HG03460 (cell line): ENCODE results near the gene SBNO2.

Source experiments
- ATAC-seq: cut with Tn5 transposase; IDR thresholded peaks from one replicate; pipeline ENCODE4 v1.9.1; 2021; ENCODE audit not compliant: unreplicated experiment

The SBNO2 gene

GRCh38 chr19:1076046-1076386 lies 98.1 kb downstream of the SBNO2 start:
- ATAC-seq = no peak

GRCh38 chr19:1074544-1075283 lies 99.4 kb downstream of the SBNO2 start:
- ATAC-seq = no peak

DNA sequence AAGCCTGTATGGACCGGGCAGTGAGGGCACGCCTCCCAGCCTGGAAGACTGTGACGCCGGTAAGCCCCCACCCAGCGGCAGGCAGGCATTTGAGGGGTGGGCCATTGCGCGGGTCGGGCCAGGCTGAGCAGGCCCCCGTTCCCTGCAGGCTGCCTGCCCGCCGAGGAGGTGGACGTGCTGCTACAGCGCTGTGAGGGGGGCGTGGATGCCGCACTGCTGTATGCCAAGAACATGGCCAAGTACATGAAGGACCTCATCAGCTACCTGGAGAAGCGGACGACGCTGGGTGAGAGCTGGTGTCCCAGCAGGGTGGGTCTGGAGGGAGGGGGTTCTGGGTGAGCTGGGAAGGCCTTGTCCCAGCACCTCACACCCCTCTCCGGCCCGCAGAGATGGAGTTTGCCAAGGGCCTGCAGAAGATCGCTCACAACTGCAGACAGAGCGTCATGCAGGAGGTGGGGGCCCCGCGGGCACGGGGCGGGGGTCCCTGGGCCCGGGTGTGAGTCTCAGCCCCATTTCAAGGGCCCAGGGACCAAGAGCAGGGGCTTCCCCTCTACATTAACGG lies 100.0 kb downstream of the SBNO2 start:
- ATAC-seq = no peak

DNA sequence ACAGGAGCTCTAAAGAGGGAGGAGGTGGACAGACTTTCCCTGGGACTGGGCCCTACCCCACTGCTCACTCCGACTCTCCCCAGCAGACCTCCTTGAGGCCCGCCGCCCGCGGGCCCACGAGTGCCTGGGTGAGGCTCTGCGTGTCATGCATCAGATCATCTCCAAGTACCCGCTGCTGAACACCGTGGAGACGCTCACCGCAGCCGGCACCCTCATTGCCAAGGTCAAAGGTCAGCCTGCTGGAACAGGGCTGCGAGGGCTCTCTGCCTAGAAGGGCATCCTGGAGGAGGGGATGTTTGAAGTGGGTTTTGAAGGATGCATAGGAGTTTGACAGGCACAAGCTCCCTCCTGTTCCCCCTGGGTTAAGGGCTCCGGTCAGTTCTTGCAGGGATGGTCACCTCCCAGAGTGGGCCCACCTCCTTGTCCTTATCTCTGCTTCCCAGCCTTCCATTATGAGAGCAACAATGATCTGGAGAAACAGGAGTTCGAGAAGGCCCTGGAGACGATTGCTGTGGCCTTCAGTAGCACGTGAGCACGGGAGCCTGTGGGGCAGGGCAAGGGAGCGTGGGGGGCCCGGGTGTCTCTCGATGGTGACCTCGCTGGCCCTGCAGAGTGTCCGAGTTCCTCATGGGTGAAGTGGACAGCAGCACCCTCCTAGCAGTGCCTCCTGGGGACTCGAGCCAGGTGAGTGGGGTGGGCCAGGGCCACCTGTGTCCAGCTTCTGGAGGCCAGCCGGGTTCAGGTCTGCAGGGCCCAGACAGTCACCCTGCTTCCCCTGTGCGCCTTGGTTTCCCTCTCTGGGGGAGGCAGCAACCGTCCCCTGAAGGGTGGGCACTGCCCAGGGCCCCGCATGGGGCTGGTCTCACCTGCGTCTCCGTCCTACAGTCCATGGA lies 100.8 kb downstream of the SBNO2 start:
- no peak for ATAC-seq

DNA sequence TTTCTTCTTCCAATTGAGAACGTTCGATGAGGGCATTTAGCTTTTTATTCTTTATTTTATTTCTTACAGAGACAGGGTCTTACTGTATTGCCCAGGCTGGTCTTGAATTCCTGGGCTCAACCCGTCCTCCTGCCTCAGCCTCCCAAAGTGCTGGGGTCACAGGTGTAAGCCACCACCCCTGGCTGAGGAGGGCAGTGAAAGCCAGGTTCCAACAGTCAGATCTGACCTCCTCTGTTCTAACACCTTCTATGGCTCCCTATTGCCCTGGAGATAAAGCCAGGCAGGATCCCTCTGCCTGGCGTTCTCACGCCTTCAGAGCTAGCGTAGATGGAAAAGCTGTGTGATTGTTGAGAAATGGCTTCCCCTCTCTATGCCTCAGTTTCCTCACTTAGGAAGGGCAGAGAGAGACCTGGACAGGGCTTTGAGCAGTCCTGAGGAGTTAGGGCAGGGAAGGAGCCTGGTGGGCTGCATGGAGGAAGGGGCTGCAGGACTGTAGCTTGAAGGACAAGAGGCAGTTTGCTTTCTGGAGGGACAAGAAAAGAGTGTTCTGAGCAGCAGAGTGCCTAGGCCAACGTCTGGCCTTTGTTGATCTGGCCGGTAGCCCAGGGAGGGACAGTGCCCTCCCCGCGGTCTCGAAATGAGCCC lies 101.6 kb downstream of the SBNO2 start:
- no peak for ATAC-seq

DNA sequence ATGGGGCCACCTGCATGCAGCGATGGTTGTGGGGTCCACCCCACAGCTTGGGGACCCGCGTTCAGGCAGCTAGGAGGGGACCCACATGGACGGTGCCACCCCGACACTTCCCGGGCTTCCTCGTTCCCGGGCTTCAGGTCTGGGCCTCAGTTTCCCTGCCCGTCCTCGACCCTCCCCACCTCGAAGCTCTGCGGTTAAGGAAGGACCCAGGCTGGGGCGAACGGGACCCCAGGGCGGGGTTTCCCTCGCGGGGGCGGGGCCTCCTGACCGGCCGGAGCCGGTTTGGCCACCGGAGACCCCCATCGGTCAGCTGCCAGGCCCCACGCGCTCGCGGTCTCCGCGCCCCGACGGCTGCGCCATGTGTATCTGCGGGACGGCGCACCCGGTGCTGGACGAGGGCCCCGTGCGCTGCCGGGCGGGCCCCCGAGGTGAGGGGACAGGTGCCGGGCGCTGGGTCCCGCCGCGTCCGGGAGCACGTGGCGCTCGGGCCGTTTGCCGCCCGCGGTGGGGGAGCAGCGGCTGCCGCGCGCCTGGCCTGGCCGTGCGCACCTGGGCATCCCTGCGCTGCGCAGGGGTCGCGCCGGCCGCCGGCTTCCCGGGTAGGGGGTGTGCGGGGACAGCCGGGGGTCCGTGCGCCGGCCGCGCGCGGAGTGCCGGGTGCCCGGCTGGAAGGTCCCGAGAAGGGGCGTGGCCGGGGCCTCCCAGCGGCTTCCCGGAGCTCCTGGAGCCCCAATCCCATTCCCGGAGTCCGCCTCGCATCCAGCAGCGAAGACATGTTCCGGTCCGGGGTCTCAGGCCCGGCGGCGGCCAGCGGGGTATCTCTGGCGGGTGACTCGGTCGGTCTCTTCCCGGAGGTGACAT lies 102.9 kb downstream of the SBNO2 start:
- ATAC-seq = no peak

DNA sequence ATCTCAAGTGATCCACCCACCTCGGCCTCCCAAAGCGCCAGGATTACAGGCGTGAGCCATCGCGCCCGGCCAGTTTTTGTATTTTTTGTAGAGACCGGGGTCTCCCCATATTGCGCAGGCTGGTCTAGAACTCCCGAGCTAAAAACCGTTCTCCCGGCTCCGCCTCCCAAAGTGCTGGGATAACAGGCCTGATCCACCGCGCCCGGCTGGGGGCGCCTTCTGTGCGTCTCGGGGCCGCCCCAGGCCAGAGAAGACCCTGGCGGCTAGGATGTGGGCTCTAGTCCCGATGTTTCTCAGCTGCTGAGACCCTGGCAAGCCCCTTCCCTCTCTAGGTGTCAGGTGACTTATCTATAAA lies 103.5 kb downstream of the SBNO2 start:
- ATAC-seq = no peak

DNA sequence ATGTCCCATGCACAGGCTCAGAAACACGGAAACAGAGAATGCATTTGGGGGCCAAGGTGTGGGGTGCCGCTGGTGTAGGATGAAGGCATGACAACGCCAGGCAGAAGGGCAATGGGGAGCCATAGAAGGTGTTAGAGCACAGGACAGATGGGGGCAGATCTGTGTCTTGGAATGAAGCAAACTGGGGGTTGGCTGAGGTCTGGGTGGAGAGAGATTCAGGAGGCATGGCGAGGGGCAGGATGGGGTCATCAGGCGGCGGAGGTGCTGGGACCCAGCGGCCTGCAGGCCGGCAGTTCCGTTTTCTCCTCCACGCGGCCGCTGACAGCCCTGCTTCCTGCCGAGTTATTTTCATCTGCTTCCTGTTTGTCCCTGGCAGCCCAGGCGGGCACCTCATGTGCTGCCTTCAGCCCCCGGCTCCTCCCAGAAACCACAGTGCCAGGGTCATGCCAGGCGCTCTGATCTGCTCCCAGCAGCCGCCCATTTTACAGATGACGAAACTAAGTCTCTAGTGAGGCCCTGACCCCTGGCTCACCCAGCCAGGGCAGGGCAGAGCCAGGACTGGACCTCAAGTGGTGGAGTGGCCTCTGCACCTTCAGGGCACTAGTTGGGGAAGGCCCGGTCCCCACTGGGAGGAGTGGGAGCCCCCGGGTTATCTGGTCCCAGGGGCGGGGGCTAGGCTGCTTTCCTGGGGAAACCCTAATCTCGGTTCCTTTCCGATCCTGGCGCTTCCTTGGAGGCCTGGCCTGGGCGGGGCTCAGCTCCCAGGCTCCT lies 104.9 kb downstream of the SBNO2 start:
- ATAC-seq = no peak

DNA sequence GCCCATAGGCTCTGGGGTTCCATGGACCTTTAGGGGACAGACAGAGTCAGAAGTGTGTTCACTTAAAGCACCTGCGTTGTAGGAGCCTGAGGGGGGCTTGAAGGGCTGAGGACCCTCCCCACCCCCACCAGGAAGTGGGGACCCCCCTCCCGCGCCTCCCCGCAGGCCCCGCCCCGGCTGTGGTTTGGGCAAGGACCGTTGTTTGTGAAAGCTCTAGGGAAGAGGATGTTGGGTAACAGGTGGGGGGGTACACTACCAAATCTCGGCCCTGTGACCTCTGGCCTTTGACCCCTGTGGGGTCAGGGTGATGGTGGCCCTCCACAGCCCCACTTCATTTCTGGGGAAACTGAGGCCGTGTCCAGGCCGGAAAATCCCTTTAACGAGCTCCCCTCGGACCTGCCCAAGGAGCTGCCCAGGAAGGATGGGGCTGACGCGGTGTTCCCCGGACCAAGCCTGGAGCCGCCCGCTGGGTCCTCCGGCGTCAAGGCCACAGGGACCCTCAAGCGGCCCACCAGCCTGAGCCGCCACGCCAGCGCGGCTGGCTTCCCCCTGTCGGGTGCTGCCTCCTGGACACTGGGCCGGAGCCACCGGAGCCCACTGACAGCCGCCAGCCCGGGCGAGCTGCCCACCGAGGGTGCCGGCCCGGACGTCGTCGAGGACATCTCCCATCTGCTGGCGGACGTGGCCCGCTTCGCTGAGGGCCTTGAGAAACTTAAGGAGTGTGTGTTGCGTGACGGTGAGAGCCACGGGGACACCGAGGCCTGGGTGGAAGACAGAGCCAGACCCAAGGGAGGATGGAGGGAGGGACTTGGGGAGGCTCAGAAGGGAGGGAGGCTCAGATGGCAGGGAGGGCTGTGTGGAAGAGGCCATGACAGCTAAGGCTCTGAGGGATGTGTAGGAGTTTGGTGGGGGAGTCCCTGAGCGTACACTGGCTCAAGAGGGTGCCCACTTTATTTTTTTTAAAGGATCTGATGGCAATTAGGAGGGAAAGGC lies 105.8 kb downstream of the SBNO2 start:
- no peak for ATAC-seq

DNA sequence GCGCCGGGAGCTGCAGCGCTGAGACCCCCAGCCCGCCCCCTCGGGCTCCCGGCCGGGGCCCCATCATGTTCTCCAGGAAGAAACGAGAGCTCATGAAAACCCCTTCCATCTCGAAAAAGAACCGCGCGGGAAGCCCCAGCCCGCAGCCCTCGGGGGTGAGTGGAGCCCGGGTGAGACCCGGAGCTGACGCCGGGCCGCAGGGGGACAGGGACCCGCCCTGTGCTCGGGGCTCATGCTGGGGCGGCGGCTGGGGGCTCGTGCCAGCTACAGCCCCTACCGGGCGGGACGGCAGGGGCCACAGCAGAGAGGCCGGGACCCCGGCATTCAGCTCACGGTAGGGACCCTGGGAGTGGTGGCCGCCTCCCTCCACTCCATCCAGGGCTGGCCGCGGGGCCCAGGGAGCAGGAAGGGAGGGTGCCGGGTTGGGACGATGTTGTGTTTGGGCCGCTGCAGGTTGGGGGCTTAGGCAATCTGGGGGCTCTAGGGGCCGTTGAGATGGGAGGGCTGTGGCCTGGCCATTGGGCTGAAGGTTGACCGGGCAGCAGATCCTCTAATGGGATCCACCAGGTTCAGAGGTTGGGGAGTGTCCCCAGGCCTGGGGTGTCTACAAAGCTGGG lies 106.6 kb downstream of the SBNO2 start:
- no peak for ATAC-seq

- ATAC-seq = no peak
Measured at GRCh38 chr19:1066748-1067340, 107.2 kb downstream of the SBNO2 start, which contains the start of gene ARHGAP45. ARHGAP45 (plus strand) TSS chr19:1067167; CDS start chr19:1067406, 239 bp downstream.

DNA sequence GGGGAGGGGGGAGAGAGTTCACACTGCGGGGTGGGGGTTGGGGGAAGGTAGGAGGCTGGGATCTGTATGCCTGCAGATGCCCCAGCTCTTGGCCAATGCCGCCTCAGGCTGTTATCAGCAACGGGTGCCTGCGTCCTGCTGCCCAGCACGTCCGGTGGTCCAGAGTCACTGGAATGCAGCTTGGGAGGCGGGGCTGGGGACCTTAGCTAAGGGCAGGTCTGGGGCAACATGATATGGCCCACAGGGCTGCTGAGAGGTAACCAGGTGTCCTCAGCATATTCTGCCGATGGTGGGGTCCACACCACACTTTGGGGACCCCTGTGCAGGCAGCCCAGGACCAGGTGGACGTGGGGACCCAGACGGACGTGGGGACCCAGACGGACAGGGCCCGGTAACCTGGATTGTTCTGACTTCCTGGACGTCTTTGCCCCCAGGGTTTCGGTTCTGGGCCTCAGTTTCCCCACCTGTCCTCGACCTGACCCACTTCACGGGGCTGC lies 107.8 kb downstream of the SBNO2 start:
- ATAC-seq = no peak

DNA sequence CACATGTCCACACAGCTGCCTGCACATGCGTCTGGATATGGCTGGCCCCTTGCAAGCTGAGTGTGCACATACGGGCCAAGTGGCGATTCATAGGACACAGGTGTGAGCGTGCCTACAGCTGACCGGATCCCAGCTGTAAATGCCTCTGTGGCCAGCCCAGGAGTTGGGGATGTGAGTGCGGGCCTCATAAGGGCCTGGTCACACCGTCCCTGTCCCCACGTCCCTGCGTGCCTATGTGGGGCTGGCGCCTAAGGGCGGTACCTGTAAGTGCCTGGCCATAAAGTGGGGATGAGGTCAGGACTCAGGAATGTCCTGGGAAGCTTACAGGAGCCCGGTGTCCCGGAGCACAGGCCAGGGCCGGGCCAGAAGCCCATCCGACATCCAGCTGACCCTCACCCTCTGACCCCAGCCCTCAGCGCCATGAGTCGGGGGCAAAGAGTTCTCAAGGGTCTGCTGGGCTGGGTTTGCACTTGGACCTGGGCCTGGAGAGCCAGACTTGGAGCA lies 108.4 kb downstream of the SBNO2 start:
- ATAC-seq = no peak

DNA sequence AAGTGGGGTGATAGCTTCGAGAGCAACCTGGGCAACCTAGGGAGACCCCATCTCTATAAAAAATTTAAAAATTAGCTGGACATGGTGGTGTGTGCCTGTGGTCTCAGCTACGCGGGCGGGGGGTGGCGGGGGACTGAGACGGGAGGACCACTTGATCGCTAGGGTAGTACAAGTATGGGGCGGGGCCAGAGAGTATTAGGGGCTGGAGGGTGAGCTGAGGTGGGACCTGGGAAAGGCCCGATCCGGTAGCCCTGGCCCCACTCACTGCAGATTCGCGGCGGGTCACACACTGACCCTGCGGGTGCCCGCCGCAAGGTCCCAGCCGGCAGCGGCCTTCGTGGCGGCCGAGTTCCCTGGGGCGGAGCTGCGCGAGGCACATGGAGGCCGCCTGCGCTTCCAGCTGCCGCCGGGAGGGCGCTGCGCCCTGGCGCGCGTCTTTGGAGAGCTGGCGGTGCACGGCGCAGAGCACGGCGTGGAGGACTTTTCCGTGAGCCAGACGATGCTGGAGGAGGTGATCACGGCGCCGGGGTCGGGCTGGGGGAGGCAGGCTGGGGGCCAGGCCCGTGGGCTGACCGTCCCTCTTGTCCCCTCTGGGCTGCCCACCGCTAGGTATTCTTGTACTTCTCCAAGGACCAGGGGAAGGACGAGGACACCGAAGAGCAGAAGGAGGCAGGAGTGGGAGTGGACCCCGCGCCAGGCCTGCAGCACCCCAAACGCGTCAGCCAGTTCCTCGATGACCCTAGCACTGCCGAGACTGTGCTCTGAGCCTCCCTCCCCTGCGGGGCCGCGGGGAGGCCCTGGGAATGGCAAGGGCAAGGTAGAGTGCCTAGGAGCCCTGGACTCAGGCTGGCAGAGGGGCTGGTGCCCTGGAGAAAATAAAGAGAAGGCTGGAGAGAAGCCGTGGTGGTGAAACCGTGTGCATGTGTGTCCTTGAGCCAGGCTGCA lies 109.1 kb downstream of the SBNO2 start:
- ATAC-seq = no peak

- ATAC-seq = no peak
Measured at GRCh38 chr19:1063909-1064660, 110.0 kb downstream of the SBNO2 start.
